Measurements from ENCODE around the gene HACL1. TPM values are rescaled to one million over a fixed set of nuclear protein-coding genes. Genes with fewer than 3 reads are reported as not detected.

The HACL1 gene
- total RNA-seq, 1 experiment from 2014 or later, result 44.9 TPM

- no peak for TF ChIP-seq SMAD3 (CRISPR knock-in tag; IDR thresholded peaks at IDR 0.05; ENCODE audit: borderline replicate concordance)
Measured at GRCh38 chr3:15647611-15648167, 46.3 kb upstream of the HACL1 start (continued).

DNA sequence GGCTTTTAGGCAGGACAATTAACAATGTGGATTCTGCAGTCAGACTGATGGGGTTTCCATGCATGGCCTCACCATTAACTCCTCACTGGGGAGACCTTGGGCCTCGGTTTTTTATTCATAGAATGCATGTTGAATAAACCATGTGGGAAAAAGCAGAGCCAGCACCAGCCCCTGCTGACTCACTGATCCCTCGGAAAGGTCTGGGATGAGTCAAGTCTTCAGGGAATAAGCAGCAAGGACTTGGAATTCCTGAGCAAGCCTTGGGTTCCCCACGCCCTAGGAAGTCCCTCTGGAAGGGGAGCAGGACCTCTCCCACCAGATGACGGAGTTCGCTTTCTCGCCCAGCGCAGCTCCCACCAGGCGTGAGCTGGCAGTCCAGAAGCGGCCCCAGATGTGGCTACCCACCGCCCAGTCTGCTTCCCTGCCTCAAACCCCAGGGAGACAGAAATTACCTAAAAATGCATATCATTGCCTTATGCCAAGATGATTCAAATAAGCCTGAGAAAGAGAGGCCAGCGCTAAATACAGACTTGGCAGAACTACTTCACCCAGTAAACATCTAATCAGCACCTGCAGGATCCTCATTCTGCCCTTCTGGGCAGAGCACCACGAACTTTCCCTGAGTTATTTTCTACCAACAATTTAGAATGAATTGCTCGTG lies 45.6 kb upstream of the HACL1 start:
- ChIA-PET POLR2A (no interaction called here), CTCF (no interaction called here)
- Mint-ChIP-seq H3K27ac (peak overlapping the region; percentile 49), H3K9me3 (peaks cover 18% of the 10 kb centered on the region), H3K27me3 (ENCODE audit: low read depth) (no peaks in the 10 kb centered on the region; the same call in 1 of the 2 replicates), H3K4me1 (peaks cover 29% of the 10 kb centered on the region), H3K4me3 (no peak overlapping the region), H3K36me3 (peaks cover 40% of the 10 kb centered on the region)
- TF ChIP-seq, protein P1, sequence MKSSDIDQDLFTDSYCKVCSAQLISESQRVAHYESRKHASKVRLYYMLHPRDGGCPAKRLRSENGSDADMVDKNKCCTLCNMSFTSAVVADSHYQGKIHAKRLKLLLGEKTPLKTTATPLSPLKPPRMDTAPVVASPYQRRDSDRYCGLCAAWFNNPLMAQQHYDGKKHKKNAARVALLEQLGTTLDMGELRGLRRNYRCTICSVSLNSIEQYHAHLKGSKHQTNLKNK (CRISPR knock-in tag; IDR thresholded peaks at IDR 0.05), result no peak
- TF ChIP-seq ZNF232 (CRISPR knock-in tag; IDR thresholded peaks at IDR 0.05) (no peak), RORB (CRISPR knock-in tag; IDR thresholded peaks at IDR 0.05) (no peak), TEAD4 (CRISPR knock-in tag; IDR thresholded peaks at IDR 0.05) (no peak), NFE2L1 (CRISPR knock-in tag; IDR thresholded peaks at IDR 0.05) (no peak), TP53 (CRISPR knock-in tag; IDR thresholded peaks at IDR 0.05) (no peak), ELF4 (CRISPR knock-in tag; IDR thresholded peaks at IDR 0.05; ENCODE audit: low read depth) (no peak), GTF2I (CRISPR knock-in tag; conservative IDR thresholded peaks at IDR 0.05) (no peak), PRRX2 (CRISPR knock-in tag; IDR thresholded peaks at IDR 0.05) (no peak), CTCF (IDR thresholded peaks at IDR 0.05) (no peak), ATF1 (CRISPR knock-in tag; IDR thresholded peaks at IDR 0.05) (no peak), ZBTB21 (CRISPR knock-in tag; IDR thresholded peaks at IDR 0.05; ENCODE audit: borderline replicate concordance) (no peak), SMAD3 (CRISPR knock-in tag; IDR thresholded peaks at IDR 0.05; ENCODE audit: borderline replicate concordance) (no peak), ATF2 (CRISPR knock-in tag; IDR thresholded peaks at IDR 0.05; ENCODE audit: borderline replicate concordance, low read depth) (no peak), ZNF532 (CRISPR knock-in tag; IDR thresholded peaks at IDR 0.05; ENCODE audit: borderline replicate concordance) (no peak), HMGA2 (CRISPR knock-in tag; IDR thresholded peaks at IDR 0.05) (no peak), CBFB (CRISPR knock-in tag; IDR thresholded peaks at IDR 0.05; ENCODE audit: low read depth) (no peak), ZNF423 (CRISPR knock-in tag; IDR thresholded peaks at IDR 0.05) (no peak)
- DNase-seq (ENCODE audit: low spot score) (no peak), ATAC-seq (peak; percentile 52)

Measured in WTC11 (cell line).